Peyer's patch (tissue), 4 donors: ENCODE data around the gene MAML2.

Source experiments
- POLR2A ChIP-seq, 2 donors: fragments of 450-650 bp; IDR thresholded peaks; one replicate each; pipeline ENCODE4 v1.5.1; 2017; ENCODE audit warnings: antibody characterized with exemption in 2 of 2, mild to moderate bottlenecking in 2 of 2, moderate library complexity in 2 of 2
- TF ChIP-seq, protein P1 (sequence below), 6 experiments: fragments of 450-650 bp in 4 of 6; fragments of 200-600 bp in 2 of 6; sonication (generic) in 1 of 6; IDR thresholded peaks; one replicate each; pipeline ENCODE4 v1.5.1; 2017 to 2019; ENCODE audit warnings: antibody characterized with exemption in 6 of 6, mild to moderate bottlenecking in 3 of 6, moderate library complexity in 1 of 6

DNA sequence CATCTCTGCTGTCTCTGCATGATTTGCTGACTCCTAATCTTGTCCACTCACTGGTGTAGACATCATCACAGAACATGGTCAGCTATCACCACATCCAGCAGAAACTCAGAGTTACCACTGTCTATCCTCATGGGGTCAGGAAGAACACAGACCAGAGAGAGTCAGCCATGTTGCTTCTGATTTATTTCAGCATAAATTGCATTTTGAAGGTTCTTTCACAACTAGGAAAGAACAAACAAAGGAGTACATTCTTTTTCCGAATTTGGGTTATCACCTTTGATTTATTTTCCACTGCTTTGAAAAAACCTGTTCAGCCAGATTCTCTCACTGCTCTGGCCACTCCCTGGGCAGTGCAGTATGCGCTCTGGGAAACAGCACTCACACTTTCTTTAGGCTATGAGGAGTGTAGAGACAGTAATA lies 247.1 kb downstream of the MAML2 start:
- no peak for TF ChIP-seq POLR2A (IDR thresholded peaks at IDR 0.05)
- TF ChIP-seq, protein P1, sequence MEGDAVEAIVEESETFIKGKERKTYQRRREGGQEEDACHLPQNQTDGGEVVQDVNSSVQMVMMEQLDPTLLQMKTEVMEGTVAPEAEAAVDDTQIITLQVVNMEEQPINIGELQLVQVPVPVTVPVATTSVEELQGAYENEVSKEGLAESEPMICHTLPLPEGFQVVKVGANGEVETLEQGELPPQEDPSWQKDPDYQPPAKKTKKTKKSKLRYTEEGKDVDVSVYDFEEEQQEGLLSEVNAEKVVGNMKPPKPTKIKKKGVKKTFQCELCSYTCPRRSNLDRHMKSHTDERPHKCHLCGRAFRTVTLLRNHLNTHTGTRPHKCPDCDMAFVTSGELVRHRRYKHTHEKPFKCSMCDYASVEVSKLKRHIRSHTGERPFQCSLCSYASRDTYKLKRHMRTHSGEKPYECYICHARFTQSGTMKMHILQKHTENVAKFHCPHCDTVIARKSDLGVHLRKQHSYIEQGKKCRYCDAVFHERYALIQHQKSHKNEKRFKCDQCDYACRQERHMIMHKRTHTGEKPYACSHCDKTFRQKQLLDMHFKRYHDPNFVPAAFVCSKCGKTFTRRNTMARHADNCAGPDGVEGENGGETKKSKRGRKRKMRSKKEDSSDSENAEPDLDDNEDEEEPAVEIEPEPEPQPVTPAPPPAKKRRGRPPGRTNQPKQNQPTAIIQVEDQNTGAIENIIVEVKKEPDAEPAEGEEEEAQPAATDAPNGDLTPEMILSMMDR (IDR thresholded peaks at IDR 0.05): no peak
